IMR-90 (cell line): ENCODE measurements around the gene FKBP4. TPM values are rescaled to one million over a fixed set of nuclear protein-coding genes. Genes with fewer than 3 reads are reported as not detected.

Experiments used
- ATAC-seq: fragments of 200-7000 bp; cut with Tn5 transposase; 2 replicates; pipeline ENCODE4 v1.9.1; 2020; ENCODE audit warnings: low read depth, mild to moderate bottlenecking, moderate library complexity
- BruUV-seq: library from RNA; stranded (reverse); fragments of 400-500 nt; replicated peaks from 2 replicates; lab custom pipeline; 2021; lab: Mats Ljungman, UMichigan
- CTCF ChIA-PET: fragments of 300-600 bp; formaldehyde crosslinking; extraction: SDS; loops from one replicate; lab custom pipeline; 2021; ENCODE audit warnings: antibody characterized with exemption; lab: Yijun Ruan, JAX
- POLR2A ChIA-PET: fragments of 300-600 bp; sonication (Branson Sonifier 250); formaldehyde crosslinking; loops from one replicate; lab custom pipeline; 2022; ENCODE audit warnings: antibody characterized with exemption; ENCODE audit not compliant: unreplicated experiment; lab: Charles Lee
- DNase-seq: peaks from one replicate; pipeline ENCODE4 v3.0.0; 2013
- H2AFZ ChIP-seq: replicated peaks from 2 replicates; pipeline ENCODE3; 2013; ENCODE audit warnings: low read length, mild to moderate bottlenecking; ENCODE audit not compliant: poor library complexity
- H2AK5ac ChIP-seq: 2 replicates; pipeline ENCODE4 v1.6.1; 2013; ENCODE audit warnings: low read depth, low read length, inconsistent platforms
- H2AK9ac ChIP-seq: replicated peaks from 2 replicates; pipeline ENCODE3; 2013; ENCODE audit warnings: mild to moderate bottlenecking, low read depth, low read length, moderate library complexity; ENCODE audit not compliant: poor library complexity
- H2BK120ac ChIP-seq: 2 replicates; pipeline ENCODE4 v1.6.1; 2013; ENCODE audit warnings: low read depth, low read length, inconsistent platforms
- H2BK15ac ChIP-seq: 3 replicates; pipeline ENCODE4 v1.6.1; 2013; ENCODE audit warnings: low read depth, low read length, inconsistent platforms
- H2BK20ac ChIP-seq: 2 replicates; pipeline ENCODE4 v1.6.1; 2013; ENCODE audit warnings: low read depth, mild to moderate bottlenecking, inconsistent platforms, low read length, moderate library complexity
- H2BK5ac ChIP-seq: 2 replicates; pipeline ENCODE4 v1.6.1; 2013; ENCODE audit warnings: mild to moderate bottlenecking, low read depth, low read length, inconsistent platforms; ENCODE audit not compliant: poor library complexity, severe bottlenecking
- H3K14ac ChIP-seq: replicated peaks from 2 replicates; pipeline ENCODE4 v1.6.1; 2013; ENCODE audit warnings: low read depth, low read length, inconsistent platforms
- H3K18ac ChIP-seq: 2 replicates; pipeline ENCODE4 v1.6.1; 2013; ENCODE audit warnings: low read depth, low read length, control low read depth
- H3K23ac ChIP-seq: 2 replicates; pipeline ENCODE4 v1.6.1; 2013; ENCODE audit warnings: low read depth, low read length, inconsistent platforms
- H3K27ac ChIP-seq: 2 replicates; pipeline ENCODE4 v1.5.1; 2013; ENCODE audit warnings: mild to moderate bottlenecking, control low read depth, low read length; ENCODE audit not compliant: insufficient read depth
- H3K27me3 ChIP-seq: 2 replicates; pipeline ENCODE4 v1.6.1; 2013; ENCODE audit warnings: low read length; ENCODE audit not compliant: control insufficient read depth, insufficient read depth
- H3K36me3 ChIP-seq: 2 replicates; pipeline ENCODE4 v1.6.1; 2013; ENCODE audit warnings: low read length, mixed read lengths; ENCODE audit not compliant: control insufficient read depth, insufficient read depth
- H3K4ac ChIP-seq: 2 replicates; pipeline ENCODE4 v1.6.1; 2013; ENCODE audit warnings: low read depth, low read length, inconsistent platforms
- H3K4me1 ChIP-seq: 2 replicates; pipeline ENCODE4 v1.6.1; 2013; ENCODE audit warnings: low read length, mixed read lengths; ENCODE audit not compliant: control insufficient read depth, insufficient read depth
- H3K4me2 ChIP-seq: 2 replicates; pipeline ENCODE4 v1.6.1; 2013; ENCODE audit warnings: low read depth, mild to moderate bottlenecking, control low read depth, low read length, moderate library complexity
- H3K4me3 ChIP-seq: 2 replicates; pipeline ENCODE4 v1.5.1; 2013; ENCODE audit warnings: low read depth, mild to moderate bottlenecking, control low read depth, low read length, moderate library complexity; ENCODE audit not compliant: insufficient read depth
- H3K56ac ChIP-seq: 2 replicates; pipeline ENCODE4 v1.6.1; 2013; ENCODE audit warnings: low read length, inconsistent platforms; ENCODE audit not compliant: insufficient read depth; ENCODE audit errors: extremely low read depth
- H3K79me1 ChIP-seq, 2 experiments: 2 replicates each; pipeline ENCODE4 v1.6.1; 2013; ENCODE audit warnings: low read length in 2 of 2, inconsistent platforms in 1 of 2, low read depth in 1 of 2
- H3K9ac ChIP-seq: 2 replicates; pipeline ENCODE4 v1.6.1; 2013; ENCODE audit warnings: low read depth, low read length, control low read depth
- H3K9me1 ChIP-seq: 2 replicates; pipeline ENCODE4 v1.6.1; 2013; ENCODE audit warnings: low read length, inconsistent platforms; ENCODE audit not compliant: insufficient read depth
- H3K9me3 ChIP-seq: 2 replicates; pipeline ENCODE4 v1.6.1; 2013; ENCODE audit warnings: low read length; ENCODE audit not compliant: control insufficient read depth, insufficient read depth
- H4K20me1 ChIP-seq: 2 replicates; pipeline ENCODE4 v1.6.1; 2013; ENCODE audit warnings: low read length, inconsistent platforms; ENCODE audit not compliant: insufficient read depth
- H4K5ac ChIP-seq: 2 replicates; pipeline ENCODE4 v1.6.1; 2013; ENCODE audit warnings: mild to moderate bottlenecking, low read depth, low read length, control low read depth
- H4K8ac ChIP-seq, 2 experiments: 2 replicates each; pipeline ENCODE4 v1.6.1; 2013; ENCODE audit warnings: low read depth in 2 of 2, low read length in 2 of 2, control low read depth in 1 of 2, inconsistent platforms in 1 of 2
- H4K91ac ChIP-seq: 2 replicates; pipeline ENCODE4 v1.6.1; 2013; ENCODE audit warnings: low read depth, low read length, inconsistent platforms; ENCODE audit not compliant: insufficient read depth
- BHLHE40 ChIP-seq: fragments of 150-350 bp; IDR thresholded peaks from 2 replicates; pipeline ENCODE4 v1.6.1; 2016; ENCODE audit warnings: mild to moderate bottlenecking, low read depth, low read length
- CEBPB ChIP-seq: IDR thresholded peaks from 2 replicates; pipeline ENCODE4 v1.6.1; 2012; ENCODE audit warnings: low read depth, low read length, improper control_type of control experiment
- CHD1 ChIP-seq: IDR thresholded peaks from 2 replicates; pipeline ENCODE4 v1.6.1; 2012; ENCODE audit warnings: low read depth, low read length, improper control_type of control experiment
- CTCF ChIP-seq: conservative IDR thresholded peaks from 2 replicates; pipeline ENCODE4 v1.5.1; 2012; ENCODE audit warnings: mild to moderate bottlenecking, low read depth, low read length, improper control_type of control experiment
- ELK1 ChIP-seq: fragments of 150-350 bp; IDR thresholded peaks from 2 replicates; pipeline ENCODE4 v1.6.1; 2016; ENCODE audit warnings: low read depth, mild to moderate bottlenecking, low read length, moderate library complexity, borderline replicate concordance
- FOS ChIP-seq: fragments of 150-350 bp; IDR thresholded peaks from 2 replicates; pipeline ENCODE4 v1.6.1; 2016; ENCODE audit warnings: low read depth, low read length
- MAFK ChIP-seq: IDR thresholded peaks from 2 replicates; pipeline ENCODE4 v1.6.1; 2012; ENCODE audit warnings: low read depth, low read length, improper control_type of control experiment
- MAZ ChIP-seq: IDR thresholded peaks from 2 replicates; pipeline ENCODE4 v1.6.1; 2012; ENCODE audit warnings: low read depth, mild to moderate bottlenecking, low read length, improper control_type of control experiment, moderate library complexity, borderline replicate concordance
- MXI1 ChIP-seq: IDR thresholded peaks from 2 replicates; pipeline ENCODE4 v1.6.1; 2012; ENCODE audit warnings: low read depth, mild to moderate bottlenecking, low read length, moderate library complexity, borderline replicate concordance
- NFE2L2 ChIP-seq: fragments of 150-350 bp; IDR thresholded peaks from 2 replicates; pipeline ENCODE4 v1.6.1; 2016; ENCODE audit warnings: low read depth, mild to moderate bottlenecking, low read length
- POLR2A ChIP-seq: IDR thresholded peaks from 2 replicates; pipeline ENCODE4 v1.6.1; 2012; ENCODE audit warnings: mild to moderate bottlenecking, low read depth, low read length
- RAD21 ChIP-seq: IDR thresholded peaks from 2 replicates; pipeline ENCODE4 v1.6.1; 2012; ENCODE audit warnings: low read length, improper control_type of control experiment
- RCOR1 ChIP-seq: IDR thresholded peaks from 2 replicates; pipeline ENCODE4 v1.6.1; 2012; ENCODE audit warnings: mild to moderate bottlenecking, low read length, improper control_type of control experiment; ENCODE audit not compliant: insufficient replicate concordance
- RFX5 ChIP-seq: IDR thresholded peaks from 2 replicates; pipeline ENCODE4 v1.8.0; 2012; ENCODE audit warnings: low read depth, mild to moderate bottlenecking, low read length, moderate library complexity
- SMC3 ChIP-seq: fragments of 150-350 bp; IDR thresholded peaks from 2 replicates; pipeline ENCODE4 v1.6.1; 2016; ENCODE audit warnings: low read depth, mild to moderate bottlenecking, antibody characterized with exemption, low read length, moderate library complexity
- USF2 ChIP-seq: fragments of 150-350 bp; IDR thresholded peaks from 2 replicates; pipeline ENCODE4 v1.6.1; 2017; ENCODE audit warnings: mild to moderate bottlenecking, antibody characterized with exemption, low read length, low read depth
- WGBS, 2 experiments: methylation state at CpG; one replicate each; pipeline versions ENCODE4 v1.1.5 to v1.1.7; 2013; ENCODE audit warnings: missing lambda C conversion rate in 2 of 2; ENCODE audit not compliant: insufficient read length in 1 of 2; ENCODE audit errors: extremely low coverage in 2 of 2; 5-methylcytosine and 5-hydroxymethylcytosine counted together
- dilution Hi-C: fragments of 300-500 bp; cut with HindIII; formaldehyde crosslinking; loops from one replicate; pipeline ENCODE4 v1.14.3; 2018; ENCODE audit warnings: low sequenced_read_pairs; ENCODE audit not compliant: unreplicated experiment
- in situ Hi-C: fragments of 300-500 bp; cut with MboI; formaldehyde crosslinking; loops from 3 replicates; pipeline ENCODE4 v1.14.3; 2019; ENCODE audit warnings: low sequenced_read_pairs, inconsistent platforms, mixed read lengths
- intact Hi-C: fragments of 100-400 bp; cut with micrococcal nuclease; formaldehyde crosslinking; loops from 2 replicates; pipeline ENCODE4 v1.10.0; 2022
- polyA plus RNA-seq, 3 experiments: library from polyadenylated mRNA; depleted of rRNA; stranded (reverse); fragments of >200 nt; gene quantifications; 2 replicates each; pipeline ENCODE4 v1.2.3, GENCODE V29; 2012; ENCODE audit warnings: low replicate concordance in 1 of 3
- total RNA-seq: library from RNA; depleted of rRNA; stranded (reverse); fragments of >200 nt; gene quantifications from 2 replicates; pipeline ENCODE4 v1.2.3, GENCODE V29; 2012

Gene FKBP4
- total and polyA plus RNA-seq, 2 of the 4 experiments (the other 2 are of a cell fraction) = 35.7 to 36.0 TPM

- H3K4me1 ChIP-seq = no peaks in the 10 kb centered on the region
- H3K9ac ChIP-seq = no peak overlapping the region
- ATAC-seq (no peak), DNase-seq (no peak)
- H3K23ac ChIP-seq = no peak overlapping the region
- WGBS, 2 experiments = no CpG with 5 or more reads among the region's 8 CpGs
- ChIA-PET POLR2A (no interaction called here), CTCF (no interaction called here)
- H3K27ac ChIP-seq = no peak overlapping the region
- dilution Hi-C loops (no loop called here), intact Hi-C loops (no loop called here), in situ Hi-C loops (no loop called here)
- no peak overlapping the region for H3K4me3 ChIP-seq
- H2BK120ac ChIP-seq = no peak overlapping the region
- H3K14ac ChIP-seq = no peak overlapping the region
- no peak overlapping the region for H2AFZ ChIP-seq
- TF ChIP-seq RFX5 (no peak), RCOR1 (no peak), MXI1 (no peak), CTCF (no peak), CHD1 (no peak), MAFK (no peak), ELK1 (no peak), NFE2L2 (no peak), BHLHE40 (no peak), RAD21 (no peak), USF2 (no peak), FOS (no peak), MAZ (no peak), CEBPB (no peak), SMC3 (no peak), POLR2A (no peak)
- no peak overlapping the region for H4K8ac ChIP-seq
- no peaks in the 10 kb centered on the region for H4K20me1 ChIP-seq
- H3K27me3 ChIP-seq = peaks cover 66% of the 10 kb centered on the region
- H3K18ac ChIP-seq = no peak overlapping the region
- BruUV-seq = no TSS peak
- no peak overlapping the region for H2AK5ac ChIP-seq
- no peak overlapping the region for H2BK5ac ChIP-seq
- H2AK9ac ChIP-seq = no peak overlapping the region
- no peak overlapping the region for H4K5ac ChIP-seq
- no peaks in the 10 kb centered on the region for H3K9me3 ChIP-seq
- H3K9me1 ChIP-seq = no peaks in the 10 kb centered on the region
- H2BK20ac ChIP-seq = no peak overlapping the region
- no peak overlapping the region for H2BK15ac ChIP-seq
- no peak overlapping the region for H4K91ac ChIP-seq
- H3K79me1 ChIP-seq = no peaks in the 10 kb centered on the region
- no peak overlapping the region for H3K4ac ChIP-seq
- H3K4me2 ChIP-seq = no peak overlapping the region
- H3K36me3 ChIP-seq = no peaks in the 10 kb centered on the region
- no peak overlapping the region for H3K56ac ChIP-seq
Observed at GRCh38 chr12:2775431-2775830, 19.3 kb upstream of the FKBP4 start.
